Stimulated activated CD8-positive, alpha-beta memory T cell treated with anti-CD3 and anti-CD28 coated beads, Interleukin-7, amount 100 ng/mL, for 1 hour (primary cell): ENCODE results near the gene TAF11L11.
"Not testable (repeated sequence)": the region's sequence is repeated elsewhere in the genome, so short reads cannot be mapped to it uniquely, and the experiment has no call there.

Experiments used
- DNase-seq, 2 donors: peaks; one replicate each; pipeline ENCODE4 v3.0.0-alpha.2; 2020; ENCODE audit warnings: low read depth in 2 of 2

The TAF11L11 gene

GRCh38 chr5:17603880-17604279, at the start of gene TAF11L11:
Gene TAF11L11, plus strand, starts transcription at chr5:17604183.
- DNase-seq: not testable (repeated sequence)

DNA sequence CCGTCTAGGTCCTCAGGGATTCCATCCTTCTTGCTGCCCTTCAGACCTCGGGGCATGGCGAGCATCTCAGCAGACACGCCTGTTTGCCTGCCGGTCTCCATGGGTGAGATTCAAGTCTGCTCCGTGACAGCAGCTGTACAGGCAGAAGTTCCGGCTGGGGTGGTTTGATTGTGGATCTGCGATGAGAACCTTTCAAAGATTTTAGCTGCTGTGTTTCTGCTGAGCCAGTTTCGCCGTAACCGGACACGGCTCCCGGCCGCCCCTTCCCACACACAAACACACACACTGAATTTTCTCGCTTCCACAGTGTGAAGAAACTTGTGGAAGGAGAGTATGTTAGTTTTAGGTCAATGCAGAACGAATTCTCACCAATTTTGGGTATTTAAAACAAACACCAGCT, 18.3 kb upstream of the TAF11L11 start, which contains the start of gene TAF11L7:
TSS of gene TAF11L7 (minus strand) at position 101 of the 400 bp plus-strand sequence.
- DNase-seq: not testable (repeated sequence)

- not testable (repeated sequence) for DNase-seq
These were observed 13.1 kb upstream of the TAF11L11 start, which contains the start of gene TAF11L8 for GRCh38 chr5:17590860-17591259. Gene TAF11L8, minus strand, starts transcription at chr5:17590960.

GRCh38 chr5:17594255-17594654, 9.7 kb upstream of the TAF11L11 start, which contains the start of gene TAF11L9:
Gene TAF11L9, minus strand, starts transcription at chr5:17594394.
- not testable (repeated sequence) for DNase-seq

- DNase-seq: not testable (repeated sequence)
These were observed 6.3 kb upstream of the TAF11L11 start, which contains the start of gene TAF11L10 for GRCh38 chr5:17597728-17598127. Gene TAF11L10, minus strand, starts transcription at chr5:17597828.

DNA sequence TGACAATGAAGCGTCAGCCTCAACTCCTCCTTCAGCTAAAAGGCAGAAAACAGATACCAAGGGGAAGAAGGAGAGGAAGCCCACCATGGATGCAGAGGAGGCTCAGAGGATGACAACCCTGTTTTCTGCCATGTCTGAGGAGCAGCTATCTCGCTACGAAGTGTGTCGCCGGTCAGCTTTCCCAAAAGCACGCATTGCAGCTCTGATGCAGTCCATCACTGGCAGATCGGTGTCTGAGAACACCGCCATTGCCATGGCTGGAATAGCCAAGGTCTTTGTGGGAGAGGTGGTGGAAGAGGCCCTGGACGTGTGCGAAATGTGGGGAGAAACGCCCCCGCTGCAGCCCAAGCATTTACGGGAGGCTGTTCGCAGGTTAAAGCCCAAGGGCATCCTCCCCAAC, 968 bp downstream of the TAF11L11 start:
- DNase-seq: no peak

DNA sequence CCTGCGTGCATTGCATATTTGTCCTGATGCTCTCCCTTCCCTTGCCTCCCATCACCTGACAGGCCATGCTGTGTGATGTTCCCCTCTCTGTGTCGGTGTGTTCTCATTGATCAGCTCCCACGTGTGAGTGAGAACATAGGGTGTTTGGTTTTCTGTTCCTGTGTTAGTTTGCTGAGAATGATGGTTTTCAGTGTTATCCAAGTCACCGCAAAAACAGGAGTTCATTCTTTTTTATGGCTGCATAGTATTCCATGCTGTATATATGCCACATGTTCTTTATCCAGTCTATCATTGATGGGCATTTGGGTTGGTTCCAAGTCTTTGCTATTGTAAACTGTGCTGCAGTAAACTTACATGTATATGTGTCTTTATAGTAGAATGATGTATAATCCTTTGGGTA, 3.5 kb downstream of the TAF11L11 start:
- not testable (repeated sequence) for DNase-seq

DNA sequence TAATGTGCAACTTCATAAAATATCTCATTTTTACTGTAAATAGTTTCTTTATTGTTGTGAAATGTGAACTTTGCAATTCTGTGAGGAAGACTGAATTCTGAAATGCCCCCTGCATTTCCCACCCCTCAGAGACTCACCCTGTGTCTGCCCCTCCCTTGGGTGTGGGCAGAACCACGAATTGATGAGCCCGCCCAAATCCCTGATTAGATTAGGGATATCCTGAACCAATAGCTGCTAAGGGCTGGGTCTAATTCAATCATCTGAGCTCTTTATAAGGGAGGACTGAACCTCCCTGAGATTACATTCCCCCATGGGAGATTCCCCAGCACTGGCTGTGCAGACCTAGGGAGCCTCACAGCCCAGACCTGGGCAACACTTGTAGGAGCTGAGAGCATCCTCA, 6.1 kb downstream of the TAF11L11 start, which contains the start of gene TAF11L12:
TSS of gene TAF11L12 (plus strand) at position 301 of the 400 bp plus-strand sequence.
- DNase-seq: not testable (repeated sequence)

- no peak for DNase-seq
These were observed 11.1 kb downstream of the TAF11L11 start for GRCh38 chr5:17614872-17615605.

DNA sequence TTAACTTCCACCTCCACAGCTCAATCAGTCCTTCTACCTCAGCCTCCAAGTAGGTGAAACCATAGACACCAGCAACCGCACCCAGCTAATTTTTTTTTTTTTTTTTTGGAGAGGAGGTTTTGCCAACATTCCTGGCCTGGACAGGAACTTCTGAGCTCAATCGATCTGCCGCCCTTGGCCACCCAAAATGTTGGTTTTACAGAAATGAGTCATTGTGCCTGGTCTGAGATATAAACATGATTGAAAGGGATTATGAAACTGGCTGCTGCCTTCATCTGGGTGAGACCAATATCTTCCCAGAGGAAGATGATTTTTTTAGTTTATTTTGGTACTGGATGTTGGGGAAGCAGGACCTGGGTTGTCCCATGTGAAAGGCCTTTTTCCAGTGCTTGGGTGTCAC, 15.4 kb downstream of the TAF11L11 start:
- DNase-seq: no peak

DNA sequence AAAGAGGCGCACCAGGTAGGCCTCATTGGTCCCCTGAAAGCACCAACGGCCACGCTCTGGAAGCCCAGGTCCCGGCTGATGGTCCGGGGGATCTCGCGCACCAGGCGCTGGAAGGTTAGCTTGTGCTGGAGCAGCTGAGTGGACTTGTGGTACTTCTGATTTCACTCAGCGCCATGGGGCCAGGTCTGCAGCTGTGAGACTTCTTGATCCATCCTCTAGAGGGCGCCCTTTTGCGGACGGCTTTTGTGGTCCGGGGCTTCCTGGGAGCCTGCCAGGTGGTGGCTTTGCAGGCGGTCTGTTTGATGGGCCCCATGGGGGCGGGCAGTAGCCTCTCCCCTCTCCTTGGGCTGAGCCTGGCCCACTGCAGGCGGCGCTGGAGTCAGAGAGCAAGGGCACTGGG, 16.6 kb downstream of the TAF11L11 start:
- DNase-seq: no peak

- no peak for DNase-seq
These were observed 21.7 kb downstream of the TAF11L11 start for GRCh38 chr5:17625686-17626085.

DNA sequence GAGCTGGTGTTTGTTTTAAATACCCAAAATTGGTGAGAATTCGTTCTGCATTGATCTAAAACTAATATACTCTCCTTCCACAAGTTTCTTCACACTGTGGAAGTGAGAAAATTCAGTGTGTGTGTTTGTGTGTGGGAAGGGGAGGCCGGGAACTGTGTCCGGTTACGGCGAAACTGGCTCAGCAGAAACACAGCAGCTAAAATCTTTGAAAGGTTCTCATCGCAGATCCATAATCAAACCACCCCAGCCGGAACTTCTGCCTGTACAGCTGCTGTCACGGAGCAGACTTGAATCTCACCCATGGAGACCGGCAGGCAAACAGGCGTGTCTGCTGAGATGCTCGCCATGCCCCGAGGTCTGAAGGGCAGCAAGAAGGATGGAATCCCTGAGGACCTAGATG, 27.8 kb downstream of the TAF11L11 start, which contains the start of gene TAF11L13:
TSS of gene TAF11L13 (plus strand) at position 301 of the 400 bp plus-strand sequence.
- not testable (repeated sequence) for DNase-seq

GRCh38 chr5:17634160-17634559, 30.2 kb downstream of the TAF11L11 start, which contains the start of gene TAF11L14:
Gene TAF11L14, plus strand, starts transcription at chr5:17634460.
- no peak for DNase-seq

DNA sequence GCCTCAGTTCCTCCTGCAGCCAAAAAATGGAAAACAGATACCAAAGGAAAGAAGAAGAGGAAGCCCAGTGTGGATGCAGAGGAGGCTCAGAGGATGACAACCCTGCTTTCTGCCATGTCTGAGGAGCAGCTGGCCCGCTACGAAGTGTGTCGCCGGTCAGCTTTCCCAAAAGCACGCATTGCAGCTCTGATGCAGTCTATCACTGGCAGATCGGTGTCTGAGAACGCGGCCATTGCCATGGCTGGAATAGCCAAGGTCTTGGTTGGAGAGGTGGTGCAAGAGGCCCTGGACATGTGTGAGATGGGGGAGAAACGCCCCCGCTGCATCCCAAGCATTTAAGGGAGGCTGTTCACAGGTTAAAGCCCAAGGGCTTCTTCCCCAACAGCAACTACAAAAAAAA, 45.2 kb downstream of the TAF11L11 start:
- DNase-seq: not testable (repeated sequence)

DNA sequence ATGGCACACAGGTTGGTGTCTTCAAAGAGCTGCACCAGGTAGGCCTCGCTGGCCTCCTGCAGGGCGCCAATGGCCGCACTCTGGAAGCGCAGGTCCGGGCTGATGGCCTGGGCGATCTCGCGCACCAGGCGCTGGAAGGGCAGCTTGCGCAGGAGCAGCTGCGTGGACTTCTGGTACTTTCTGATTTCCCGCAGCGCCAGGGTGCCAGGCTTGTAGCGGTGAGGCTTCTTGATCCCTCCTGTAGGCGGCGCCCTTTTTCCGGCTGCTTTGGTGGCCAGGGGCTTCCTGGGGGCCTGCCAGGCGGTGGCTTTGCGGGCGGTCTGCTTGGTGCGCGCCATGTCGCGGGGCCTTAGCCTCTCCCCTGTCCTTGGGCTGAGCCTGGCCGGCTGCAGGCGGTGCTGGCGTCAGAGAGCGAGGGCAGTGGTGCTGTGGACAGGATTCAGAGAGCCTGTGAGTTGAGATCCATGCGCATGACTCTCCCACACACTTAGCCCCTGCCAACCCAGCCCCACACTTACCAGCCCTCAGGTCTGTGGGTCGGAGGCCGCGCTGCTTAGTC, 51.3 kb downstream of the TAF11L11 start:
- not testable (repeated sequence) for DNase-seq
